MCF 10A (cell line): ENCODE measurements around the gene HECW1. TPM values are rescaled to one million over a fixed set of nuclear protein-coding genes. Genes with fewer than 3 reads are reported as not detected.

Experiments
- BruUV-seq: library from RNA; stranded (reverse); fragments of 400-500 nt; replicated peaks from 2 replicates; lab custom pipeline; 2021; lab: Mats Ljungman, UMichigan
- CTCF ChIA-PET: fragments of 300-600 bp; sonication (Branson Sonifier 250); formaldehyde crosslinking; extraction: SDS; loops from one replicate; lab custom pipeline; 2021; ENCODE audit warnings: antibody characterized with exemption, inconsistent platforms; lab: Yijun Ruan, JAX
- POLR2A ChIA-PET: fragments of 300-600, 350-650 bp; sonication (Branson Sonifier 250); formaldehyde crosslinking; extraction: SDS; loops from one replicate; lab custom pipeline; 2020; ENCODE audit warnings: antibody characterized with exemption, inconsistent platforms; lab: Yijun Ruan, JAX
- DNase-seq: peaks from one replicate; pipeline ENCODE4 v3.0.0-alpha.2; 2018; ENCODE audit not compliant: unreplicated experiment
- H3K27ac Mint-ChIP-seq: one replicate; pipeline ENCODE4 v1.8.0; 2022; ENCODE audit warnings: mild to moderate bottlenecking, low read depth, mixed read lengths; ENCODE audit not compliant: unreplicated experiment
- H3K27me3 Mint-ChIP-seq: one replicate; pipeline ENCODE4 v1.8.0; 2022; ENCODE audit warnings: mixed read lengths; ENCODE audit not compliant: insufficient read depth, unreplicated experiment
- H3K36me3 Mint-ChIP-seq: one replicate; pipeline ENCODE4 v1.8.0; 2022; ENCODE audit warnings: mild to moderate bottlenecking, moderate library complexity, mixed read lengths; ENCODE audit not compliant: insufficient read depth, unreplicated experiment
- H3K4me1 Mint-ChIP-seq: one replicate; pipeline ENCODE4 v1.8.0; 2022; ENCODE audit warnings: mixed read lengths; ENCODE audit not compliant: insufficient read depth, unreplicated experiment
- H3K4me3 Mint-ChIP-seq: one replicate; pipeline ENCODE4 v1.8.0; 2022; ENCODE audit warnings: mild to moderate bottlenecking, moderate library complexity, mixed read lengths; ENCODE audit not compliant: unreplicated experiment
- H3K9me3 Mint-ChIP-seq: one replicate; pipeline ENCODE4 v1.8.0; 2022; ENCODE audit warnings: mixed read lengths; ENCODE audit not compliant: unreplicated experiment
- intact Hi-C: fragments of 100-400 bp; cut with micrococcal nuclease; formaldehyde crosslinking; loops from 2 replicates; pipeline ENCODE4 v1.14.1; 2022
- total RNA-seq: library from RNA; stranded (reverse); gene quantifications from 2 replicates; pipeline ENCODE4 v1.2.3, GENCODE V29; 2022
- TF ChIP-seq, protein P1 (sequence below): fragments of 200-600 bp; IDR thresholded peaks from one replicate; pipeline ENCODE4 v1.8.0; 2022; ENCODE audit warnings: antibody characterized with exemption, mild to moderate bottlenecking; ENCODE audit not compliant: unreplicated experiment

Gene HECW1
- total RNA-seq, 1 experiment from 2014 or later, result not detected

GRCh38 chr7:43283706-43284105 is 171.3 kb downstream of the HECW1 start:
- Mint-ChIP-seq H3K27ac (no peak overlapping the region), H3K4me1 (no peaks in the 10 kb centered on the region), H3K27me3 (no peaks in the 10 kb centered on the region), H3K36me3 (no peaks in the 10 kb centered on the region), H3K4me3 (no peak overlapping the region), H3K9me3 (no peaks in the 10 kb centered on the region)
- TF ChIP-seq, protein P1, sequence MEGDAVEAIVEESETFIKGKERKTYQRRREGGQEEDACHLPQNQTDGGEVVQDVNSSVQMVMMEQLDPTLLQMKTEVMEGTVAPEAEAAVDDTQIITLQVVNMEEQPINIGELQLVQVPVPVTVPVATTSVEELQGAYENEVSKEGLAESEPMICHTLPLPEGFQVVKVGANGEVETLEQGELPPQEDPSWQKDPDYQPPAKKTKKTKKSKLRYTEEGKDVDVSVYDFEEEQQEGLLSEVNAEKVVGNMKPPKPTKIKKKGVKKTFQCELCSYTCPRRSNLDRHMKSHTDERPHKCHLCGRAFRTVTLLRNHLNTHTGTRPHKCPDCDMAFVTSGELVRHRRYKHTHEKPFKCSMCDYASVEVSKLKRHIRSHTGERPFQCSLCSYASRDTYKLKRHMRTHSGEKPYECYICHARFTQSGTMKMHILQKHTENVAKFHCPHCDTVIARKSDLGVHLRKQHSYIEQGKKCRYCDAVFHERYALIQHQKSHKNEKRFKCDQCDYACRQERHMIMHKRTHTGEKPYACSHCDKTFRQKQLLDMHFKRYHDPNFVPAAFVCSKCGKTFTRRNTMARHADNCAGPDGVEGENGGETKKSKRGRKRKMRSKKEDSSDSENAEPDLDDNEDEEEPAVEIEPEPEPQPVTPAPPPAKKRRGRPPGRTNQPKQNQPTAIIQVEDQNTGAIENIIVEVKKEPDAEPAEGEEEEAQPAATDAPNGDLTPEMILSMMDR, result no peak
- DNase-seq, result no peak
- intact Hi-C loops, result no loop called here
- no TSS peak for BruUV-seq
- ChIA-PET CTCF (no interaction called here), POLR2A (interaction anchor here (2.0 kb wide), 1 partner anchor 355 kb away, joined by 4 read pairs; no protein-coding TSS in a partner anchor)

DNA sequence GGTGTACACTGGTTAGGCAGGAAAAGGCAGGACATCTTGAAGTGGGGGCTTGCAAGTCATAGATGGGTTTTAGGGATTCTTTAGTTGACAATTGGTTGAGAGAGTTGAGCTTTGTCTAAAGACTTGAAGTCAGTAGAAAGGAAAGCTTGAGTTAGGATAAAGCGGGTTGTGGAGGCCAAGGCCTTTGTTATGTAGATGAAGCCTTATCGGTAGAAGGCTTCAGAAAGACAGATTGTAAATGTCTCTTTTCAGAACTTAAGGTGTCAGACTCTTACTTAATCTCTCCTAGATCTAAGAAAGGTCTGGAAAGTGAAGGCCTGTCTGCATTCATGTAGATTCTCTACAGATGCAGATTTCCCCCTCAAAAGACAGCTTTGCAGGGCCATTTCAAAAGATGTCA is 177.4 kb downstream of the HECW1 start:
- H3K27me3 Mint-ChIP-seq, result no peaks in the 10 kb centered on the region
- H3K4me1 Mint-ChIP-seq, result peaks cover 7% of the 10 kb centered on the region
- CTCF ChIA-PET, result interaction anchor here (1.0 kb wide), 1 partner anchor 10 kb away, joined by 3 read pairs; no protein-coding TSS in a partner anchor
- POLR2A ChIA-PET, result interaction anchor here (0.7 kb wide), 1 partner anchor 23 kb away, joined by 3 read pairs; no protein-coding TSS in a partner anchor
- peaks cover 7% of the 10 kb centered on the region for H3K9me3 Mint-ChIP-seq
- intact Hi-C loops, result no loop called here
- TF ChIP-seq, protein P1, result no peak
- H3K27ac Mint-ChIP-seq, result no peak overlapping the region
- DNase-seq, result no peak
- H3K4me3 Mint-ChIP-seq, result no peak overlapping the region
- no TSS peak for BruUV-seq
- H3K36me3 Mint-ChIP-seq, result no peaks in the 10 kb centered on the region

DNA sequence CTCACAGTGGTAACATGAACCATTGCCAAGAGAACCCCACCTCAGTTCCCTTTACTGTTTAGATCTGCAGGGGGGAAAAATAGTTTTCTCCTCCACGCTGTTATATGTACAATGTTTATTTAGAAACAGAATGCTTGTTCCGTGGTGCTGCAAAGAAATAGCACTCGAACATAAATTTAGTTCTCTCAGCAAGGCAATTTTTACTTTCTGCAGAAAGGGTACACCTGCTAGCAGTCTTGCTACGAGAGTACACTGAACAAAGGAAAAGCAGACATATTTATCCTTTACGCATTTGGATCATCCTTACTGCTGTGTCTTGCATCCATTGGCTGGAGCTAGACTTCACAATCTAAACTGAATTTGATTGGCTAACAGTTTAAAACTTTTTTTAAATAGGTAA is 178.5 kb downstream of the HECW1 start:
- no peaks in the 10 kb centered on the region for H3K36me3 Mint-ChIP-seq
- no peak for DNase-seq
- ChIA-PET POLR2A (no interaction called here), CTCF (interaction anchor here (1.0 kb wide), 1 partner anchor 177 kb away, joined by 3 read pairs; no protein-coding TSS in a partner anchor)
- peaks cover 7% of the 10 kb centered on the region for H3K4me1 Mint-ChIP-seq
- TF ChIP-seq, protein P1, result no peak
- no peak overlapping the region for H3K4me3 Mint-ChIP-seq
- peaks cover 7% of the 10 kb centered on the region for H3K9me3 Mint-ChIP-seq
- no peaks in the 10 kb centered on the region for H3K27me3 Mint-ChIP-seq
- BruUV-seq, result no TSS peak
- H3K27ac Mint-ChIP-seq, result no peak overlapping the region
- intact Hi-C loops, result no loop called here

GRCh38 chr7:43291789-43292188 is 179.3 kb downstream of the HECW1 start:
- intact Hi-C loops, result no loop called here
- Mint-ChIP-seq H3K9me3 (peaks cover 7% of the 10 kb centered on the region), H3K27ac (no peak overlapping the region), H3K27me3 (no peaks in the 10 kb centered on the region), H3K4me1 (peaks cover 7% of the 10 kb centered on the region), H3K4me3 (no peak overlapping the region), H3K36me3 (no peaks in the 10 kb centered on the region)
- CTCF ChIA-PET, result no interaction called here
- TF ChIP-seq, protein P1, result no peak
- POLR2A ChIA-PET, result interaction anchor here (1.2 kb wide), 1 partner anchor 26 kb away, joined by 3 read pairs; no protein-coding TSS in a partner anchor
- no peak for DNase-seq
- BruUV-seq, result no TSS peak
